H9 (cell line): ENCODE measurements around the gene CCDC51. TPM values are rescaled to one million over a fixed set of nuclear protein-coding genes. Genes with fewer than 3 reads are reported as not detected.
"Not testable (repeated sequence)": the region's sequence is repeated elsewhere in the genome, so short reads cannot be mapped to it uniquely, and the experiment has no call there.

Source experiments
- DNase-seq: peaks from one replicate; pipeline ENCODE4 v3.0.0-alpha.2; 2017
- H2AFZ ChIP-seq: one replicate; pipeline ENCODE4 v1.6.1; 2013; ENCODE audit warnings: mild to moderate bottlenecking, low read length, control low read depth, moderate library complexity
- H2AK5ac ChIP-seq: 2 replicates; pipeline ENCODE4 v1.6.1; 2013; ENCODE audit warnings: low read length, control low read depth, mixed read lengths; ENCODE audit not compliant: insufficient read length
- H2BK120ac ChIP-seq: one replicate; pipeline ENCODE4 v1.6.1; 2013; ENCODE audit warnings: low read depth, mild to moderate bottlenecking, low read length, control low read depth, inconsistent platforms; ENCODE audit not compliant: poor library complexity, severe bottlenecking
- H2BK12ac ChIP-seq: 2 replicates; pipeline ENCODE4 v1.6.1; 2013; ENCODE audit warnings: low read length, control low read depth, mixed read lengths, low read depth; ENCODE audit not compliant: insufficient read length
- H2BK15ac ChIP-seq: 2 replicates; pipeline ENCODE4 v1.6.1; 2013; ENCODE audit warnings: low read depth, low read length, control low read depth
- H2BK20ac ChIP-seq: one replicate; pipeline ENCODE4 v1.6.1; 2013; ENCODE audit warnings: low read depth, mild to moderate bottlenecking, low read length, control low read depth, inconsistent platforms; ENCODE audit not compliant: poor library complexity, severe bottlenecking
- H2BK5ac ChIP-seq: 2 replicates; pipeline ENCODE4 v1.6.1; 2013; ENCODE audit warnings: low read length, control low read depth, mixed read lengths; ENCODE audit not compliant: insufficient read length
- H3K14ac ChIP-seq: 2 replicates; pipeline ENCODE4 v1.6.1; 2013; ENCODE audit warnings: low read length, control low read depth; ENCODE audit not compliant: insufficient read depth
- H3K18ac ChIP-seq: 2 replicates; pipeline ENCODE4 v1.6.1; 2013; ENCODE audit warnings: low read depth, mild to moderate bottlenecking, mixed read lengths, low read length, control low read depth; ENCODE audit not compliant: insufficient read length
- H3K23ac ChIP-seq: 2 replicates; pipeline ENCODE4 v1.6.1; 2013; ENCODE audit warnings: low read length, control low read depth, mixed read lengths, low read depth; ENCODE audit not compliant: insufficient read length
- H3K23me2 ChIP-seq: 2 replicates; pipeline ENCODE4 v1.6.1; 2013; ENCODE audit warnings: low read depth, mild to moderate bottlenecking, mixed read lengths, low read length, control low read depth; ENCODE audit not compliant: insufficient read length, poor library complexity, severe bottlenecking
- H3K27ac ChIP-seq: 2 replicates; pipeline ENCODE4 v1.5.1; 2013; ENCODE audit warnings: low read length, control low read depth, mixed read lengths, low read depth; ENCODE audit not compliant: insufficient read length
- H3K27me3 ChIP-seq: 2 replicates; pipeline ENCODE4 v1.6.1; 2013; ENCODE audit warnings: low read length, control low read depth, inconsistent platforms; ENCODE audit not compliant: insufficient read depth
- H3K4ac ChIP-seq: 2 replicates; pipeline ENCODE4 v1.6.1; 2013; ENCODE audit warnings: low read depth, mild to moderate bottlenecking, control low read depth, inconsistent platforms, low read length, moderate library complexity
- H3K4me1 ChIP-seq: 2 replicates; pipeline ENCODE4 v1.6.1; 2013; ENCODE audit warnings: low read length, control low read depth, inconsistent platforms; ENCODE audit not compliant: insufficient read depth
- H3K4me2 ChIP-seq: 2 replicates; pipeline ENCODE4 v1.6.1; 2013; ENCODE audit warnings: low read length, control low read depth, mixed read lengths; ENCODE audit not compliant: insufficient read length, insufficient read depth
- H3K56ac ChIP-seq: 2 replicates; pipeline ENCODE4 v1.6.1; 2013; ENCODE audit warnings: low read depth, mild to moderate bottlenecking, mixed read lengths, low read length, control low read depth; ENCODE audit not compliant: insufficient read length
- H3K79me1 ChIP-seq: 2 replicates; pipeline ENCODE4 v1.6.1; 2013; ENCODE audit warnings: low read depth, mild to moderate bottlenecking, moderate library complexity, low read length, control low read depth, inconsistent platforms; ENCODE audit not compliant: insufficient read depth, poor library complexity, severe bottlenecking
- H3K79me2 ChIP-seq: 2 replicates; pipeline ENCODE4 v1.6.1; 2013; ENCODE audit warnings: low read length, control low read depth, inconsistent platforms; ENCODE audit not compliant: insufficient read depth
- H3K9ac ChIP-seq: 2 replicates; pipeline ENCODE4 v1.6.1; 2013; ENCODE audit warnings: low read length, control low read depth, mixed read lengths; ENCODE audit not compliant: insufficient read length; ENCODE audit errors: extremely low read depth
- H3K9me3 ChIP-seq: one replicate; pipeline ENCODE4 v1.6.1; 2013; ENCODE audit warnings: low read depth, low read length, inconsistent platforms; ENCODE audit not compliant: control insufficient read depth
- H3T11ph ChIP-seq: one replicate; pipeline ENCODE4 v1.6.1; 2013; ENCODE audit warnings: mild to moderate bottlenecking, low read length, control low read depth, inconsistent platforms
- H4K20me1 ChIP-seq: one replicate; pipeline ENCODE4 v1.6.1; 2013; ENCODE audit not compliant: control insufficient read depth, insufficient read length, insufficient read depth
- H4K5ac ChIP-seq: 2 replicates; pipeline ENCODE4 v1.6.1; 2013; ENCODE audit warnings: low read depth, mild to moderate bottlenecking, mixed read lengths, low read length, control low read depth; ENCODE audit not compliant: insufficient read length
- H4K8ac ChIP-seq: replicated peaks from 2 replicates; pipeline ENCODE4 v1.6.1; 2013; ENCODE audit warnings: low read length, control low read depth, mixed read lengths, low read depth; ENCODE audit not compliant: insufficient read length
- H4K91ac ChIP-seq: 2 replicates; pipeline ENCODE4 v1.6.1; 2013; ENCODE audit warnings: low read depth, mild to moderate bottlenecking, moderate library complexity, mixed read lengths, low read length, control low read depth; ENCODE audit not compliant: insufficient read length
- H3K27ac Mint-ChIP-seq, 3 experiments: 2 replicates in 2 of 3; 3 replicates in 1 of 3; pipeline ENCODE4 v1.8.0; 2020 to 2021; ENCODE audit warnings: mixed read lengths in 3 of 3, mild to moderate bottlenecking in 1 of 3, moderate library complexity in 1 of 3
- H3K27me3 Mint-ChIP-seq: 2 replicates; pipeline ENCODE4 v1.8.0; 2021; ENCODE audit warnings: low read depth, mild to moderate bottlenecking, moderate library complexity, mixed read lengths
- H3K36me3 Mint-ChIP-seq, 3 experiments: 2 replicates in 2 of 3; 3 replicates in 1 of 3; pipeline ENCODE4 v1.8.0; 2020 to 2021; ENCODE audit warnings: low read depth in 3 of 3, mixed read lengths in 3 of 3; ENCODE audit not compliant: insufficient read depth in 1 of 3
- H3K4me1 Mint-ChIP-seq, 2 experiments: 2 replicates each; pipeline ENCODE4 v1.8.0; 2020; ENCODE audit warnings: mixed read lengths in 2 of 2
- H3K4me3 Mint-ChIP-seq, 2 experiments: 2 replicates in 1 of 2; 3 replicates in 1 of 2; pipeline ENCODE4 v1.8.0; 2020 to 2021; ENCODE audit warnings: mild to moderate bottlenecking in 2 of 2, mixed read lengths in 2 of 2, moderate library complexity in 1 of 2
- H3K9me3 Mint-ChIP-seq, 2 experiments: 2 replicates in 1 of 2; 3 replicates in 1 of 2; pipeline ENCODE4 v1.8.0; 2020; ENCODE audit warnings: mild to moderate bottlenecking in 2 of 2, mixed read lengths in 2 of 2, moderate library complexity in 1 of 2
- WGBS: extraction: QIAGEN DNeasy Blood & Tissue Kit; methylation state at CpG from one replicate; pipeline ENCODE4 v1.1.7; 2013; ENCODE audit warnings: missing lambda C conversion rate, low lambda C conversion rate, mixed read lengths; ENCODE audit not compliant: insufficient read length; ENCODE audit errors: extremely low coverage; 5-methylcytosine and 5-hydroxymethylcytosine counted together
- total RNA-seq: library from RNA; stranded (reverse); gene quantifications from 2 replicates; pipeline ENCODE4 v1.2.1, GENCODE V29; 2021

CCDC51 gene
- total RNA-seq, 1 experiment from 2014 or later: 20.0 TPM

- H3K14ac ChIP-seq, H3K4ac ChIP-seq, H2BK5ac ChIP-seq, H2BK12ac ChIP-seq, H3K36me3 Mint-ChIP-seq, H3T11ph ChIP-seq, H2BK15ac ChIP-seq, H3K27ac ChIP-seq, H3K4me2 ChIP-seq, H3K79me2 ChIP-seq, H3K27me3 ChIP-seq, H3K4me3 Mint-ChIP-seq, H3K27me3 Mint-ChIP-seq, H3K27ac Mint-ChIP-seq, H4K5ac ChIP-seq, H3K9ac ChIP-seq, H3K23me2 ChIP-seq, H3K9me3 Mint-ChIP-seq, H3K79me1 ChIP-seq, H4K91ac ChIP-seq, DNase-seq, H4K8ac ChIP-seq, H3K18ac ChIP-seq, H2AK5ac ChIP-seq, H3K56ac ChIP-seq, H3K23ac ChIP-seq, H2BK120ac ChIP-seq, H3K4me1 ChIP-seq, H2AFZ ChIP-seq, H4K20me1 ChIP-seq, H3K9me3 ChIP-seq, H2BK20ac ChIP-seq: not testable (repeated sequence)
- peaks cover 22% of the 10 kb centered on the region in 2 experiments for H3K4me1 Mint-ChIP-seq
- WGBS: no CpG with 5 or more reads among the region's 11 CpGs
Observed at GRCh38 chr3:48480891-48481290, 41.0 kb upstream of the CCDC51 start.
